ENCODE results near the gene HOXD9. TPM values are rescaled to one million over a fixed set of nuclear protein-coding genes. Genes with fewer than 3 reads are reported as not detected.

Gene HOXD9
- total and polyA plus RNA-seq, 3 donors from 2014 or later, result 8.2 to 21.2 (median 15.7) TPM

- Histone ChIP-seq H3K4me3 (no peak overlapping the region), H3K27ac (no peak overlapping the region), H3K27me3 (peaks cover under 1% of the 10 kb centered on the region), H3K4me1 (peaks cover 6% of the 10 kb centered on the region), H3K36me3 (ENCODE audit: low read depth, missing control alignments) (no peaks in the 10 kb centered on the region), H3K9me3 (no peaks in the 10 kb centered on the region)
- no peak for DNase-seq
- 26 to 29% methylated on average over 17 of the region's 17 CpGs for WGBS, 2 donors
- intact Hi-C loops (cut with DNase I; ENCODE audit: low total_unique reads), result no loop called here
- TF ChIP-seq CTCF (IDR thresholded peaks at IDR 0.05), result no peak
- TF ChIP-seq POLR2A (IDR thresholded peaks at IDR 0.05), result no peak
These were observed 18.7 kb upstream of the HOXD9 start for GRCh38 chr2:176103742-176104315.

- Histone ChIP-seq H3K4me3 (no peak overlapping the region), H3K9me3 (no peaks in the 10 kb centered on the region), H3K27me3 (no peaks in the 10 kb centered on the region), H3K4me1 (peaks cover 6% of the 10 kb centered on the region), H3K36me3 (ENCODE audit: low read depth, missing control alignments) (no peaks in the 10 kb centered on the region), H3K27ac (no peak overlapping the region)
- intact Hi-C loops (cut with DNase I; ENCODE audit: low total_unique reads), result no loop called here
- 10 to 19% methylated on average over 29 to 56 of the region's 56 CpGs for WGBS, 2 donors
- TF ChIP-seq POLR2A (IDR thresholded peaks at IDR 0.05) (no peak), CTCF (IDR thresholded peaks at IDR 0.05) (no peak)
- no peak for DNase-seq
These were observed 18.0 kb upstream of the HOXD9 start for GRCh38 chr2:176104316-176105077.

- WGBS, 2 donors, result 30 to 32% methylated on average over 22 to 25 of the region's 25 CpGs
- no peak overlapping the region for H3K4me3 ChIP-seq
- no peaks in the 10 kb centered on the region for H3K27me3 ChIP-seq
- no peaks in the 10 kb centered on the region for H3K36me3 ChIP-seq (ENCODE audit: low read depth, missing control alignments)
- TF ChIP-seq CTCF (IDR thresholded peaks at IDR 0.05), result no peak
- H3K9me3 ChIP-seq, result no peaks in the 10 kb centered on the region
- no peak for DNase-seq
- H3K27ac ChIP-seq, result no peak overlapping the region
- peaks cover 6% of the 10 kb centered on the region for H3K4me1 ChIP-seq
- intact Hi-C loops (cut with DNase I; ENCODE audit: low total_unique reads), result no loop called here
These were observed 17.3 kb upstream of the HOXD9 start for GRCh38 chr2:176105078-176105729.

GRCh38 chr2:176105730-176106580 lies 16.6 kb upstream of the HOXD9 start:
- no peak for DNase-seq
- no peaks in the 10 kb centered on the region for H3K27me3 ChIP-seq
- intact Hi-C loops (cut with DNase I; ENCODE audit: low total_unique reads), result no loop called here
- peaks cover 6% of the 10 kb centered on the region for H3K4me1 ChIP-seq
- WGBS, 2 donors, result 30 to 32% methylated on average over 24 to 25 of the region's 25 CpGs
- TF ChIP-seq POLR2A (IDR thresholded peaks at IDR 0.05) (no peak), CTCF (IDR thresholded peaks at IDR 0.05) (no peak)
- no peaks in the 10 kb centered on the region for H3K9me3 ChIP-seq
- H3K36me3 ChIP-seq (ENCODE audit: low read depth, missing control alignments), result no peaks in the 10 kb centered on the region
- H3K27ac ChIP-seq, result no peak overlapping the region
- H3K4me3 ChIP-seq, result no peak overlapping the region

Measured in testis (tissue), 3 donors.